ENCODE measurements around the gene FSIP1. TPM values are rescaled to one million over a fixed set of nuclear protein-coding genes. Genes with fewer than 3 reads are reported as not detected.
A peak's percentile ranks its signal among the peaks of the same experiment; 100 is the strongest.

The FSIP1 gene
- total RNA-seq, 4 donors from 2014 or later = 1.9 to 8.6 (median 5.6) TPM; not detected in 1

GRCh38 chr15:39613861-39614260, 168.8 kb downstream of the FSIP1 start:
- H3K27me3 ChIP-seq = no peaks in the 10 kb centered on the region
- 82 to 91% methylated on average over 2 of the region's 2 CpGs for WGBS, 2 donors (ENCODE audit: low coverage in 1 of 2)
- H3K9me3 ChIP-seq = peaks cover 25% of the 10 kb centered on the region in 2 donors
- TF ChIP-seq POLR2AphosphoS5 (IDR thresholded peaks at IDR 0.05) (no peak), EP300 (IDR thresholded peaks at IDR 0.05; ENCODE audit: low read depth) (no peak), POLR2A (IDR thresholded peaks at IDR 0.05) (no peak), CTCF (IDR thresholded peaks at IDR 0.05) (no peak)
- no peak overlapping the region for H3K27ac ChIP-seq
- H3K4me1 ChIP-seq = peaks cover 0 to 8% (median 2%) of the 10 kb centered on the region in 4 donors
- no peak overlapping the region for H3K4me3 ChIP-seq
- in situ Hi-C loops (cut with MboI; ENCODE audit: low pct_ligation_motif_present in 1 of 4, low pct_unique_long_range_greater_than_20kb in 1 of 4, low sequenced_read_pairs in 3 of 4) = no loop called here
- H3K36me3 ChIP-seq = no peaks in the 10 kb centered on the region
- DNase-seq = no peak
- intact Hi-C loops (cut with DNase I; ENCODE audit: low total_unique reads) = no loop called here

- DNase-seq = no peak
- Histone ChIP-seq H3K4me1 (peaks cover 0 to 12% (median 2%) of the 10 kb centered on the region in 4 donors), H3K27me3 (no peaks in the 10 kb centered on the region), H3K27ac (no peak overlapping the region), H3K4me3 (no peak overlapping the region), H3K36me3 (no peaks in the 10 kb centered on the region), H3K9me3 (peaks cover 25% of the 10 kb centered on the region in 2 donors)
- intact Hi-C loops (cut with DNase I; ENCODE audit: low total_unique reads) = no loop called here
- TF ChIP-seq POLR2AphosphoS5 (IDR thresholded peaks at IDR 0.05) (no peak), CTCF (IDR thresholded peaks at IDR 0.05) (no peak), EP300 (IDR thresholded peaks at IDR 0.05; ENCODE audit: low read depth) (no peak), POLR2A (IDR thresholded peaks at IDR 0.05) (no peak)
- in situ Hi-C loops (cut with MboI; ENCODE audit: low pct_ligation_motif_present in 1 of 4, low pct_unique_long_range_greater_than_20kb in 1 of 4, low sequenced_read_pairs in 3 of 4) = no loop called here
Measured at GRCh38 chr15:39613271-39613670, 169.4 kb downstream of the FSIP1 start.

DNA sequence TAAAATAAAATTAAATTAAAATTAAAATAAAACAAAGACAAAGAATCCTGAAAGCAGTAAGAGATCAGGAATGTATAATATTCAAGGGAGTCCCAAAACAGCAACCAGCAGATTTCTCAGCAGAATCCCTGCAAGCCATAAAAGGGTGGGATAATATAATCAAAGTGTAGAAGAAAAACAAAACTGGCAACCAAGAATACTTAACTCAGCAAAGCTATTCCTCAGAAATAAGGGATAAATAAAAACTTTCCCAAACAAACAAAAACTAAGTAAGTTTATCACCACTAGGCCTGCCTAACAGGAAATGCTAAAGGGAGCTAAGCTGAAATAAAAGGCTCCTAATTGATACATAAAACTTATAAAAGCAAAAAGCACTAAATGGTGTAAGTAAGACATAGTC, 172.0 kb downstream of the FSIP1 start:
- H3K9me3 ChIP-seq = peaks cover 25% of the 10 kb centered on the region in 2 donors
- H3K4me1 ChIP-seq = peaks cover 0 to 18% (median 2%) of the 10 kb centered on the region in 4 donors
- DNase-seq = no peak
- intact Hi-C loops (cut with DNase I; ENCODE audit: low total_unique reads) (no loop called here), in situ Hi-C loops (cut with MboI; ENCODE audit: low pct_ligation_motif_present in 1 of 4, low pct_unique_long_range_greater_than_20kb in 1 of 4, low sequenced_read_pairs in 3 of 4) (no loop called here)
- H3K36me3 ChIP-seq = no peaks in the 10 kb centered on the region
- no peaks in the 10 kb centered on the region for H3K27me3 ChIP-seq
- H3K27ac ChIP-seq = peak overlapping the region in 1 of 4 donors; percentile 76
- TF ChIP-seq EP300 (IDR thresholded peaks at IDR 0.05; ENCODE audit: low read depth) (no peak), POLR2A (IDR thresholded peaks at IDR 0.05) (no peak), POLR2AphosphoS5 (IDR thresholded peaks at IDR 0.05) (no peak), CTCF (IDR thresholded peaks at IDR 0.05) (no peak)
- H3K4me3 ChIP-seq = no peak overlapping the region

GRCh38 chr15:39609166-39609916, 173.3 kb downstream of the FSIP1 start:
- peak; percentile 73 for DNase-seq
- in situ Hi-C loops (cut with MboI; ENCODE audit: low pct_ligation_motif_present in 1 of 4, low pct_unique_long_range_greater_than_20kb in 1 of 4, low sequenced_read_pairs in 3 of 4) = no loop called here
- WGBS, 2 donors (ENCODE audit: low coverage in 1 of 2) = 20 to 56% methylated on average over 1 to 4 of the region's 4 CpGs
- H3K9me3 ChIP-seq = peaks cover 25% of the 10 kb centered on the region in 2 donors
- H3K27ac ChIP-seq = peak overlapping the region; percentile 60 to 76 (median 74)
- no peaks in the 10 kb centered on the region for H3K36me3 ChIP-seq
- no peaks in the 10 kb centered on the region for H3K27me3 ChIP-seq
- H3K4me1 ChIP-seq = peaks cover 0 to 18% (median 2%) of the 10 kb centered on the region in 4 donors
- TF ChIP-seq EP300 (IDR thresholded peaks at IDR 0.05; ENCODE audit: low read depth) = no peak
- TF ChIP-seq CTCF (IDR thresholded peaks at IDR 0.05) = no peak
- peak in 2 of 3 donors; percentile 30 to 39 for TF ChIP-seq POLR2AphosphoS5 (IDR thresholded peaks at IDR 0.05)
- peak; percentile 23 for TF ChIP-seq POLR2A (IDR thresholded peaks at IDR 0.05)
- intact Hi-C loops (cut with DNase I; ENCODE audit: low total_unique reads) = loop anchor here (10.0 kb wide), 1 partner anchor 45 kb away; no protein-coding TSS in a partner anchor
- peak overlapping the region in 1 of 4 donors; percentile 19 for H3K4me3 ChIP-seq
